Prostate gland (tissue), 2 donors: ENCODE data around the gene PEX5.

Source experiments
- CTCF ChIP-seq, 4 experiments: fragments of 200-600 bp in 2 of 4; fragments of 450-650 bp in 2 of 4; sonication (generic) in 2 of 4; IDR thresholded peaks; 1 replicate in 3 of 4; 2 replicates in 1 of 4; pipeline ENCODE4 v1.5.1; 2016 to 2019; ENCODE audit warnings: antibody characterized with exemption in 4 of 4, mild to moderate bottlenecking in 2 of 4, moderate library complexity in 2 of 4
- POLR2A ChIP-seq: fragments of 450-650 bp; IDR thresholded peaks from one replicate; pipeline ENCODE4 v1.6.1; 2016; ENCODE audit warnings: antibody characterized with exemption, mild to moderate bottlenecking
- POLR2AphosphoS5 ChIP-seq: sonication (generic); formaldehyde crosslinking; IDR thresholded peaks from one replicate; pipeline ENCODE4 v1.6.1; 2017; ENCODE audit warnings: antibody characterized with exemption

- no peak for TF ChIP-seq CTCF (IDR thresholded peaks at IDR 0.05)
- no peak for TF ChIP-seq POLR2A
- TF ChIP-seq POLR2AphosphoS5 = no peak
Observed at GRCh38 chr12:7207866-7208625, 18.6 kb downstream of the PEX5 start.
